ENCODE data around the gene ALPK1.
"Not testable (repeated sequence)": the region's sequence is repeated elsewhere in the genome, so short reads cannot be mapped to it uniquely, and the experiment has no call there.

The ALPK1 gene

GRCh38 chr4:112431158-112431557 lies 134.0 kb downstream of the ALPK1 start:
- no peak for TF ChIP-seq CTCF (IDR thresholded peaks at IDR 0.05; ENCODE audit: low read depth, low read length)
- H3K4me3 ChIP-seq (replicated peaks in 1 of 2; ENCODE audit: low read depth in 2 of 2, low read length in 2 of 2), result no peak overlapping the region
- peak in 1 of 2 donors; percentile 32 for DNase-seq (ENCODE audit: low read depth in 2 of 2)

GRCh38 chr4:112436987-112437386 lies 139.8 kb downstream of the ALPK1 start:
- no peak for DNase-seq (ENCODE audit: low read depth in 2 of 2)
- H3K4me3 ChIP-seq (replicated peaks in 1 of 2; ENCODE audit: low read depth in 2 of 2, low read length in 2 of 2), result no peak overlapping the region
- no peak for TF ChIP-seq CTCF (IDR thresholded peaks at IDR 0.05; ENCODE audit: low read depth, low read length)

DNA sequence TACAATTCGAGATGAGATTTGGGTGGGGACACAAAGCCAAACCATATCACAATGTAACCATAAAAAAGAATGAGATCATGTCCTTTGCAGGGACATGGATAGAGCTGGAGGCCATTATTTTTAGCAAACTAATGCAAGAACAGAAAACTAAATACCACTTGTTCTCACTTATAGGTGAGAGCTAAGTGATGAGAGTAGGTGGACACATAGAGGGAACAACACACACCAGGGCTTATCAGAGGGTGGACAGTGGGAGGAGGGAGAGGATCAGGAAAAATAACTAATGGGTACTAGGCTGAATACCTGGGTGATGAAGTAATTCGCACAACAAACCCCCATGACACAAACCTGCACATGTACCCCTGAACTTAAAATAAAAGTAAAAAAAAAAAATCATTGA lies 145.1 kb downstream of the ALPK1 start:
- not testable (repeated sequence) for H3K4me3 ChIP-seq (replicated peaks in 1 of 2; ENCODE audit: low read depth in 2 of 2, low read length in 2 of 2); DNase-seq (ENCODE audit: low read depth in 2 of 2)

DNA sequence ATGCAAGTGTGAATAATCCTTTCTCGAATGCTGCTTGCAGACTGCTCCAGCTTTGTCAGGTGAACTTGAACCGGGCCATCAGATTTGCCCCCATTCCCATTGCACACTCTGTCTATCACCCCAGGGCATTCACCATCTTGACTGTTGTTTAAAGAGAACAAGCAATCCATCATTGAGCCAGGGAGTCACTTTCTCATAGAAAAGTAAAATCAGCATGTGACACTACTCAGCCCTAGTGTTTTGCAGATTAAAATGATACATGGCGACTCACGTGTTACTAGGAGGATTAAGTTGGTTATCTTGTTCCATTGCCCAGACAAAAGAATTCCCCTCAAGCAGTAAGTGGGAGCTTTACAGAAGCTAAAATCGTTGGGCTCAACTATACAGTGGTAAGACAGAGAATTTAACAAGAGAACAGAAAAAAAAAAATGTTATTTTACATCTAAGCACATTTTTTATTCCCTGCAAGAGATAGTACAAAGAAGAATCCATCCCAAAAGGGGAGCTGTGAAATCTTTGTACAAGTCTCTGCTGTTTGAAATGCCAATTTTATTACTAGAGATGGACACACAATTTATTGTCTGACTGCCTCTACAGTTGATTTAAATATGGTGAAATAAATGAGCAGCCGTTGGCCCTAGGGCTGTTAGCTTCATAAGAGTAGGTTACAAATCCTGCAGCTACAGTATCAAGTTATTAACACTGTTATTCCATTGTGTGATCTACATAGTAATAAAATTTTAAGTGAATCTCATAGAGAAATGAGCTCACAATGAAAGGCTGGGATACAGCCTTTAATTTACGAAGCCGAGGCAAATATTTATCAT lies 151.3 kb downstream of the ALPK1 start:
- peak in 1 of 2 donors; percentile 11 for DNase-seq (ENCODE audit: low read depth in 2 of 2)
- no peak for TF ChIP-seq CTCF (IDR thresholded peaks at IDR 0.05; ENCODE audit: low read depth, low read length)

DNA sequence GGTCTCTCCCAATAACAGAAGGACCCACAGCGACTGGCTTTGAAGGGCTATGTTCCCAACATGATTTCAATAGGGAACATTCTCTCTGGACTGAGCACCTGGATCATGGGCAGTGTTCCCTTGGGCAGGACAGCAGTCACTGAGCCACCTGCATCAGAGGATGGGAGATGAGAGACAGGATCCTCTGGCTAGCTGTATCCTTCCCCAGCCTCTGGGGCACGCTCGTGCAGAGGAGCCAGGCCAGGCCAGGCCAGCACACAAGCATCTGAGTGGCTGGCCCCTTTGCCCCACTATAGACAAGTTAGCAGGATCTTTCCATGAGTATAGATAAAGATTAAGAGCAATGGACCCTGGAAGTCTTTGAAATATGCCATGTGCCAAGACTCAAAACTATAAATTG lies 152.5 kb downstream of the ALPK1 start:
- TF ChIP-seq CTCF (IDR thresholded peaks at IDR 0.05; ENCODE audit: low read depth, low read length), result no peak
- no peak overlapping the region for H3K4me3 ChIP-seq (replicated peaks in 1 of 2; ENCODE audit: low read depth in 2 of 2, low read length in 2 of 2)
- DNase-seq (ENCODE audit: low read depth in 2 of 2), result no peak

More for the DNA sequence above, 151.3 kb downstream of the ALPK1 start:
- H3K4me3 ChIP-seq (replicated peaks in 1 of 2; ENCODE audit: low read depth in 2 of 2, low read length in 2 of 2), result no peak overlapping the region

- DNase-seq (ENCODE audit: low read depth in 2 of 2), result no peak
- TF ChIP-seq CTCF (IDR thresholded peaks at IDR 0.05; ENCODE audit: low read depth, low read length), result no peak
Observed at GRCh38 chr4:112451104-112451503, 153.9 kb downstream of the ALPK1 start.

GRCh38 chr4:112451831-112452230 lies 154.7 kb downstream of the ALPK1 start:
- no peak for DNase-seq (ENCODE audit: low read depth in 2 of 2)
- no peak overlapping the region for H3K4me3 ChIP-seq (replicated peaks in 1 of 2; ENCODE audit: low read depth in 2 of 2, low read length in 2 of 2)
- no peak for TF ChIP-seq CTCF (IDR thresholded peaks at IDR 0.05; ENCODE audit: low read depth, low read length)

More at GRCh38 chr4:112451104-112451503, 153.9 kb downstream of the ALPK1 start:
- H3K4me3 ChIP-seq (replicated peaks in 1 of 2; ENCODE audit: low read depth in 2 of 2, low read length in 2 of 2), result no peak overlapping the region
